Measurements from ENCODE around the gene ALG1.

DNA sequence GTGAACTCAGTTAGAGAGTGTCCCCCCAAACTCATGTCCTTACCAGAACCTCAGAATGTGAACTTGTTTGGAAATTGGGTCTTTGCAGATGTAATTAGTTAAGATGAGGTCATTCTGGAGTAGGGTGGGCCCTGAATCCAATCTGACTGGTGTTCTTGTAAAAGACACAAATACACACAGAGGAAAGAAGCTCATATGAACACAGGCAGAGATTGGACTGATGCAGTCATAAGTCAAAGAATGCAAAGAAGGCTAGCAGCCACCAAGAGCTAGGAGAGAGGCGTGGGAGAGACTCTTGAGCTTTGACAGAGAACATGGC, 35.8 kb upstream of the ALG1 start:
- TF ChIP-seq, protein P1, sequence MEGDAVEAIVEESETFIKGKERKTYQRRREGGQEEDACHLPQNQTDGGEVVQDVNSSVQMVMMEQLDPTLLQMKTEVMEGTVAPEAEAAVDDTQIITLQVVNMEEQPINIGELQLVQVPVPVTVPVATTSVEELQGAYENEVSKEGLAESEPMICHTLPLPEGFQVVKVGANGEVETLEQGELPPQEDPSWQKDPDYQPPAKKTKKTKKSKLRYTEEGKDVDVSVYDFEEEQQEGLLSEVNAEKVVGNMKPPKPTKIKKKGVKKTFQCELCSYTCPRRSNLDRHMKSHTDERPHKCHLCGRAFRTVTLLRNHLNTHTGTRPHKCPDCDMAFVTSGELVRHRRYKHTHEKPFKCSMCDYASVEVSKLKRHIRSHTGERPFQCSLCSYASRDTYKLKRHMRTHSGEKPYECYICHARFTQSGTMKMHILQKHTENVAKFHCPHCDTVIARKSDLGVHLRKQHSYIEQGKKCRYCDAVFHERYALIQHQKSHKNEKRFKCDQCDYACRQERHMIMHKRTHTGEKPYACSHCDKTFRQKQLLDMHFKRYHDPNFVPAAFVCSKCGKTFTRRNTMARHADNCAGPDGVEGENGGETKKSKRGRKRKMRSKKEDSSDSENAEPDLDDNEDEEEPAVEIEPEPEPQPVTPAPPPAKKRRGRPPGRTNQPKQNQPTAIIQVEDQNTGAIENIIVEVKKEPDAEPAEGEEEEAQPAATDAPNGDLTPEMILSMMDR (optimal IDR thresholded peaks at IDR 0.05 in 1 of 3, IDR thresholded peaks at IDR 0.05 in 1 of 3, conservative IDR thresholded peaks at IDR 0.05 in 1 of 3; ENCODE audit: extremely low read depth in 1 of 3, insufficient read depth in 2 of 3, low read length in 3 of 3) = no peak
- TF ChIP-seq EZH2 (IDR thresholded peaks at IDR 0.05; ENCODE audit: low read length) = no peak

All from keratinocyte (primary cell).